ENCODE measurements around the gene CKS1B.

The CKS1B gene

DNA sequence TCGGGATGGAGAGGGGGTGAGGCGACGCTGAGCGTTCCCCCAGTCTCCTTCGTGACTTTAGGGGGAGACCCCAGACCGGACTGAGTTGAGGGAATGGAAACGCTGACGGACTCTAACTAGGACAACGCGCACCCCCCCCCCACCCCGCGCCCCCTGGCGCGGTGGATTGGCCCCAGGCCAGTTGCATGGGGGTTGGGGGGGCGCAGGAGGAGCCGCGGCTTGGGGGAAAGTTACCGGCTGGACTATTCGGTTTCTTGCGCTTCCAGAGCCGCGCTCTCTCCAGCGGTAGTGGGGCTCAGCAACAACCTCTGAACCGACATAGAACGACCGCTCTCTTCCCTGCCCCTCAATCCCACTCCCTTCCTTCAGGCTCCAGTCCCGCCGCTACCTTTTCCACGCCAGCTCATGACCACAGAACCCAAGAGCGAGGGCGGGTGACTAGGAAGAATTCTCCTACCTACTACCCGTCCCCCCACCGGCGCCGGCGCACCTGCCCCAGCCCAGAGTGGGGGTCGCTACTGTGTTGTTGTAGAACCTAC is 28.8 kb downstream of the CKS1B start:
- peak; percentile 28 for DNase-seq

DNA sequence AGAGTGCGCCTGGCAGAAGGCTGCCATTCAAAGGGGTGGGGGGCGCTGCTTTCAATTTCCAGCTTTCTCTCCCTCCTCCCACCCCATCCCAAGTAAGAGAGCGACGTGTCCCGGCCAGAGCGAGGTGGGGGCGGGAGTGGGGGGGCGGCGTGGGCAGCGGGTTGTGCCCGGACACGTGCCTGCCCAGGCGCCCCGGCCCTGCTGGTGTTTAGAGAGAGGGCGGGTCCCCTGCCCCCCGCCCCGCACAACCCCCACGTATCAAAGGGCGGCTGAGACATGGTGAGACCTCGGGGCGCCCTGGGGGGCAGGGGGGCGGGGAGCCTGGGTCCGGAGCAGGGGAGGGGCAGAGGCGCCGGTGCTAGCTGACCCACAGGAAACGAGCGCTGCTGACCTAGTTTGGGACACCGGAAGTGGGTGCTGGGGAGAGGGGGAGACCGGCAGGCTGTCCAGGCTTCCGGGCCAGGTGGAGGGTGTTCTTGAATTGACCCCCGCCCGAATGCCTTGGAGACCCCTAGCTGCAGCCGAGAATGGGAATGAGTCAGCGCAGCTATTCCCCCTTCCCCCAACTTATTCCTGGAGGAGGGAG is 29.4 kb downstream of the CKS1B start:
- DNase-seq: peak; percentile 50

DNA sequence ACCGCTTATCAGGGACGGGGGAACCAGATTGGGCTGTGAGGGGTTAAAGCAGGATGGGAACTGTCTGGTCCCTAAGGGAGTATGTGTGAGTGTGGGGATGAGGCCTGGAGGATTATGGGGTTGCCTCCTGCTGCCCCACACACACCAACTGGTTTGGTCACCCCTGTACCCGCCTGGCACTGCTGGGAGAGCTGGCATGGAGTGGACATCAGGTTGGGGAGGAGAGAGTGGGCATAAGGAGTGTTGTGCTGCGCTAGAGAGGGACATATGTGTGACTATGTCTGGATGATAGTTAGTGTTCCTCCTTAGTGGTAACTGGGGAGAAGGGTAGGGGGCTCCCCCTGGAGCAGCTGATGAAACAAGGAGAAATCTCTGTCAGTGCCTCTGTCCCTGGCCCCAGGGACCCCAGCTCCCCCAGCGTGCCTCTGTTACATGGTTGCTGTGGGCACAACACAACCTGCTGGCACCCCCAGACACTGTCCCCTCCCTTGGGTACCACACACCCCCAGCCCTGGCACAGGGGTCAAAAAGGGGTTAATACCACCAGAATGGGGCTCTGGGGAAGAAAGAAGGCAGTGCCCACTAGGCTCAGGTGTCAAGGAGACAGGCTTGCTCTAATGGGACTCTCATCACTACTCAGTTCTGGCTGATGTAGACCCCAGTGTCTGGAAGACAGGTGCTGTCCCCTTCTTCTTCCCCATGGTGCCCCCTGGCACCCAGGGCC is 30.0 kb downstream of the CKS1B start:
- no peak for DNase-seq

DNA sequence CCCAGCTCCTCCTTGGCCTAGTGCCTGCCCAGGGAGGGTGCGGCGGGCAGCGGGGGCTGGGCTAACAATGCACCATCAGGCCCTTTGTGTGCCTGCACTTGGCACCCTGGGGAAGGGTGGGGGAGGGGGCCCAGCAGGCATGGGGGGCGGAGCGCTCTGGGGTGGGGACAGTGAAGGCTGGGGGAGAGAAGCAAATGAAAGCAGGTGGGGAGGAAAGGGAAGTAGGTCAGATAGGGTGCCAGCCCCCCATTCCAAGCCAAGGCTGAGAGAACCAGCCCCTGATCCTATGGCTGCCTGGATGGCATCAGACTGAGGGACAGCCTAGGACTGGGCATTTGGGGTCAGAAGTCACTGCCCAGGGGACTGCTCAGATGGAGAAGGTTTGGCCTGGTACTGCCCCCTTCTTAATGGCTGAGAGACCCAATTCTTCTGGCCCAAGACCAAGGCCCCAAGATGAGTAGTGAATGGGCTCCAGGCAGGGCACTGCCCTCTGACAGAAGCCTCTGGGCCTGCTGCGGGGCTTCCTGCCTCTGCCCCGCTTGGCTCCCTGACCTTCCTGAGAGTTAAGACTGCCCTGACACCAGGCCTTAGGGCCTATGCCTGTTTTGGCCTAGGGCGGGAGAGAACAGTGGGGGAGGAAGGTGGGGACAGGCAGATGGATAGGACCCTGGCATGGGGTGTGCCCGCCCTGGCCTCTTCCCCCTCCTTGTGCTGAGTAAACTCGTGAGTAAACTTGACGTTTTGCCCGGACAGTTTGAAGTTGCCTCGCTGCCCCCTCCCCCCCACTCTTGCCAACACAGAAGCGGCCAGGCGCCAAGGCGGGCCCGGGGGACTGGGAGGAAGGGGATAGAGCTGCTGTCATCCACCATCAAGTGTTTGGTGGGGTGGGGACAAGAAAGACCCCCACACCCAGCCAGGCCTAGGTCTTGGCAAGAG is 30.9 kb downstream of the CKS1B start:
- DNase-seq: no peak

DNA sequence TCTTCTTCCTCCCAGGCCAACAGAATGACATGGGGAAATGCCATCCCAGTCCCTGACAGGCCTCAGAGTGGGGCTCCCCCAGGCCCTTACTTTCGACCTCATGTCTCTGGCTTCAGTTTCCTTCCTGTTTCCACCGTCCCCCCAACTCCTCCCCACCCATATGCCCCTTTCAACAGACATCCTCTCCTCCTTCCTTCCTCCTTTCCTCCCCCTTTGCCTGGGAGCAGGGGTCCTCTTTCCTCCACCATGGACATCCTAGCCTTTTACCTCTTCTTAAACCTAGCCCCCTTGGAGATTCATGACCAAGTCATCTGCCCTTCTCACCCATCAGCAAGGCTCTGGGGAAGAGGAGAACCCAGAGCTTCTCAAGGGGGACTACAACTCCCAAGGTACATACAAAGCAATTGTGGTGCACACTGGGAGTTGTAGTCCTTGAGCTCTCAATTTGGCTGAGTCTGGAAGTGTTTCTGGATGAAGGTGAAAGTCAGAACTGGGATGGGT is 32.2 kb downstream of the CKS1B start:
- peak; percentile 23 for DNase-seq

DNA sequence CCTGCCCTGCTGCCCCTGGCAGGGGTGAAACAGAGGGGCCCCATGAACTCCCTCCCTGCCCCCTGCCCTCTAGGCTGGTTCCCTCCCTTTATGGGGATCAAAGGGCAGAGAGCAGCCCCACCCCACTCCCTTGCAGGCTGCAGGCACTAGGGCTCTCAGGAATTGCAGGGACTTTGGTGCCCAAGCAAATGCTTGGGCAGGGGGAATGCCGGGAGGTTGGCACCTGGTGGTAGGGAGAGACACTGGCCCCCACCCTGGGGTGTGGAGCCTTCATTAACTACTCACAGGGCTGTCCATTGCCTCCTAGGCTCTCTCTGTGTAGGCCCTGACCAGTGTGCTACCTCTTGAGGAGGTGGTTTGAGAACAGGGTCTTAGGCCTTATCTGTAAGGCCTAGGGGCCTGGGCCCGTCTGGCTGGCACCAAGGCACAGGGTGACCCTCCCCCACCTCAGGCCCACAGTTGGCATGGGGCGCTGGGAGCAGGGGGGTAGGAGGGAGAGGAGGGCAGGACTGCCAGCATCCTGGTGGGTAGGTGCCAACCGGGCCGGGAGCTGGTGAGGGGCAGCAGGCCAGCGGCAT is 32.9 kb downstream of the CKS1B start:
- no peak for DNase-seq

DNA sequence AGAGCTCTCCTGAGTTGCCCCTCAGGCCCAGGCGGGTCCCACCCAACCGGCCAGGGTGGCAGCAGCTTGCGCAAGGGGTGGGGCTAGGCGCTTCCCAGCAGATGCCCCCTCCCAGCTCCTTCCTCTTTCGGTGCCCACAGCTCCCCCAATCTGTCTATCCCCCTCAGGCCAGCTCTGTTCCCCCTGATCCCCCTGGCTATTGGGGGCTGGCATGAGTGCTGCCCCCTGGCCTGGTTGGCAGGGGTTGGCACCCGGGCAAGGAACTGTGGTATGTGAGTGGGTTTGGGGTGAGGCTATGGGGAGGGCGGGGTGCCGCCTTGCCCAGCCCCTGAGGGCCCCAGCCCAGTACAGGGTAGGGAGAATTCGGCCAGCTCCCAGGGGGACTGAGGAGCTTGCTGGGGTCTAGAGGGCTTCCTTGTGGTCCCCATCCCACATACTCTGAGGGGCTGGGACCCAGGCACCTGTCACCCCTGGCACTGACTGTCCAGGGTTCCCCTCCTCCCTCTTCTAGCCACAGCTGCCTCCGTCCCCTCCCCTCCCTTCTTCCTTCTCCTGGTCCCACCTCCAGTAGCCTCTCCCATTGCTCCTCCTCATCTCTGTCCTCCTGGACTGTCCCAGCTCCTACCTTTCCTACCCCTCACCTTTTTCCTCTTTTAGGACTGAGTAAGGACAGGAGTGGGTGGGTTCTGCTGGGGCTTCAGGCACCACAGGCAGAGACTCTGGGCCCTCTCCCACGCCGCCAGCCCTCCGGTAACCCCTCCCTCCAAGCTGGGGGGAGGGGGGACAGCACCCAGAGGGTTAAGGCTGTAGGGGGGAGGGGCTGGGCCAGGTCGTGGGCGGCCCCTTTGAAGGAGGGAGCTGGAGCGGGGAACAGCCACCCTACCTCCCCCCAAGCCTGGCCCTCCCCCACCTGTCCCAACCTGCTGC is 33.8 kb downstream of the CKS1B start:
- no peak for DNase-seq

DNA sequence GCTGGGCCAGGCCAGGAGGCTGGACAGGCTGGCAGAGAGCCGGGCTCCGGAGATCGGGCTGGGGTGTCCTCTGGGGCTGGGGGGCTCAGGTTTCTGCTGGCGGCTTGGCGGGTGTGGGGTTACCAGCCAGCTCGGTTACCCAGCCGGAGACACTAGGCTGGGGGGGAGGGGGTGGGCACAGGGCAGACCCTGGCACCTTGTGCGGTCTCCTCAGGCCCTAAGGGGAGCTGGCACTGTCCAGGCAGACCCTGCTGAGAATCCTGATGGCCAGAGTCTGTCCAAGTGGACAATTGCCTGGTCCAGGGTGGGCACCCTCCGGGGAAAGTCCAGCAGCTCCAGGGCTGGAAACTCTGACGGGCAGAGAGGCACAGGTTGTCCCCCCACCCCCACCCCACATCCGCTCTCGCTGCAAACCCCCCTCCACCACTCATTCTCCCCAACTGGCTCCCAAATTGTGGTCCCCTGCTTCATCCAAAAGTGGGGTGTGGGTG is 34.8 kb downstream of the CKS1B start:
- no peak for DNase-seq

DNA sequence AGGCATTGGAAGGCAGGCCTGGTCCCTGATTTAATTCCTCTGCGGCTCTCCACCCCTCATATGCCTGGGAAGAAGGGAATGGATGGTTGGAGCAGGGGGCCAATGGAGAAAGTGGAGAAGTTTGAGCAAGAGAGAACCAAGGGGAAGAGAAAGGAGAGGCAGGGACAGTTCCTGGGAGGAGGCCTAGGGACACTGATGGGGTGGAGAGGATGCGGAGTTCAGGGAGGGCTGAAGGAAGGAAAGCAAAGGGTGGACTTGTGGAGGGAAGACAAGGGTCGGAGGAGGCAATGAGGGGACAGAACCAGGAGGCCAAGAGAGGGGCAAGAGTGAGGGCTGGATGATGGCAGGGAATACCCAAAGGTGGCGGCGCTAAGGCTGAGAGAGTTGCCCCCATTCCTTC is 35.3 kb downstream of the CKS1B start:
- no peak for DNase-seq

DNA sequence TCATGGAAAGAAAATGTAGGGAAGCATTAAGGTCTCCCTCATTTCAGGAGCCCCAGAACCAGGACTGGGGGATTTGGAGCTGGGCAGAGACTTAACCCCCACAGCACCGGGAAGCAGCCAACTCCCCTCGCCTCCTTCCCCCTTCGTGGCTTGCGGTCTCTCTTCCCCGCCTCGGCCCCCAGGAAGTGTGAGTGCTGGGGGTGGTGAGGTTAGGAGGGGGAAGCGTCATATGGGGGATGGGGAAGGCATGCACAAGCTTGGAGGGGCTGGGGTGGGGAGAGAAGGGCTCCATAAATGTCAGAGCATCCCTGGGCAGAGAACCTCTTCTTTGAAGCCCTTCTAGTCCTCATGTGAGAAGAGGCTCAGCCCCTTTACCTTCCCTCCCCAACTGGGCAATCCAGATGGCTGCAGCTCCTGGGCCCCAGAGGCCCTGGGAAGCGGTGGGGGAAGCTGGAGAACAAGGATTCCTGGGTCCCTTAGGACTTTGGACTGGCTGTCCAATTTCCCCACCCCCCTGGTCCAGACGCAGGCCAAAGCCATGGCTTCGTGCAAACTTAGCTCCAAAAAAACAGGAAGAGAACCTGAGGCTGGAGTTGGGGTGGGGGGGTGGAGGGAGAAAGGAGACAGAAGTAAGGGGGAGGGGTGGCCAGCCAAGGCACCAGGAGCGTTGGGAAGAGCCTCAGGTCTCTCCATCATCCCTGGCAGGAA is 35.9 kb downstream of the CKS1B start:
- no peak for DNase-seq

DNA sequence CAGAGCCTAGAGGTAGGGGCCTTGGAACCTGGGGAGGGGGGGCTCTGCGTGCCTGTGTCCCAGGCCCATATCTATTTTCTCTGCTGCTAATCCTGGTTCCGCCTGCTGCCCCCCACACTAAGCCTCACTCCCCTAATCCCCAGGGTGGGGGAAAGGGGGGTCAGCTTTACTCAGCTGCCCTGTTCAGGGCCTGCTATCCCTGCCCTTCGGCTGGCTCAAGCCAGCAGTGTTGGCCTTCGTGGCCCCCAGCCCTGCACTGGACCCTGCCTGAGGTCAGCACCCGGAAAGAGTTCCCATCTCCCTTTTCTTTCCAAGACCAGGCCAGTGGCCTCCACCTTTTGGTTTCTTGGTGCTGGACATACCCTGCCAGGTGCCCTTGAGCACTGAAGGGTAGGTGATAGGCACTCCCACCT is 36.5 kb downstream of the CKS1B start:
- DNase-seq: no peak

DNA sequence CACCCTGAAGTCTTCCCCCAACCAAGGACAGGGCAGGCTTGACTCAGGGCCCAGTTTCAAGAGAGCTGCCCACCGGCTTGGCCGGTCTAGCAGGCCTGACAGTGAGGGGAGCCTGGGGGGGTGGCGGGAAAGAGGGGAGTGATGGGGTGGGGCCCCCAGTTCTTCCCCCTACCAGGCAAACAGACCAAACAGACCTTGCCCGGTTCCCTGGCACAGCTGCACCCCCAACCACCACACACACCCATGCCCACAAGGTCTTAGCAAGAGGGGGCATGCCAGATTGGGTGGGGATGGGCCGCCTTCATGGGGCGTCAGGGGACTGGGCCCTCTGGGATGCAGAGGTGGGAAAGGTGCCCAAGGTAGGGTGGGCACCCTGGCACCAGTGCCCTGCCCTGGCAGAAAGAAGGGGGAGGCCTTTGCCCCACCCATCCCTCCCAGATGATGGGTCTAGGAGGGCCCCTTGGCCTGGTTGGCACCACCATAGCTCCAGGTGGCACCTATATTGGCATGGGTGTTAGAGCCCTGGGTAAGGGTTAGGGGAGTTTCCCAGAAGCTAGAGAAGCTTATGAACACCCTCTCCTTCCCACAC is 37.0 kb downstream of the CKS1B start:
- no peak for DNase-seq

DNA sequence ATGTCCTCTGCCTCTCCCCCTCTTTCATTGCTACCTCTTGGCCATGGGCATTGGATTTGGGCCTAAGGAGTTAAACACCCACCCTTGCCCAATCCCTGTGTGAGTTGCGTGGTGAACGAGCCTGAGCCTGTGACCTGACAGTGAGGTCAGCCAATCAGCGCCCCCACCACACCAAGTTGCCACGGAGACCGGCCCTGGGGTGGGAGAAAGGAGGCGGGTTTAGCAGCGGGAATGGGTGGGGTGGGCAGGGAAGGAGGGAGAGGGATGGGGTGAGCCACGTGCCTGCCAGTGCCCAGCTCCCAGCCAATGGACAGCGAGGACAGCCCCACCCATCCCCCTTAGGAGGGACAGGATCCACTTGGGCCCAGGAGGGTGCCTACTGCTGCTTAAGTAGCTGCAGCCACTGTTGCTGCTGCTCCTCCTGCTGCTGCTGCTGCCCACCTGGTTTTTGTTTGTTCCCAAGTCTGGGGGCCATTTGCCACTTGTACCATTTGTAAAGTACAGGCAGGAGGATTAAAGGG is 37.6 kb downstream of the CKS1B start:
- DNase-seq: no peak

DNA sequence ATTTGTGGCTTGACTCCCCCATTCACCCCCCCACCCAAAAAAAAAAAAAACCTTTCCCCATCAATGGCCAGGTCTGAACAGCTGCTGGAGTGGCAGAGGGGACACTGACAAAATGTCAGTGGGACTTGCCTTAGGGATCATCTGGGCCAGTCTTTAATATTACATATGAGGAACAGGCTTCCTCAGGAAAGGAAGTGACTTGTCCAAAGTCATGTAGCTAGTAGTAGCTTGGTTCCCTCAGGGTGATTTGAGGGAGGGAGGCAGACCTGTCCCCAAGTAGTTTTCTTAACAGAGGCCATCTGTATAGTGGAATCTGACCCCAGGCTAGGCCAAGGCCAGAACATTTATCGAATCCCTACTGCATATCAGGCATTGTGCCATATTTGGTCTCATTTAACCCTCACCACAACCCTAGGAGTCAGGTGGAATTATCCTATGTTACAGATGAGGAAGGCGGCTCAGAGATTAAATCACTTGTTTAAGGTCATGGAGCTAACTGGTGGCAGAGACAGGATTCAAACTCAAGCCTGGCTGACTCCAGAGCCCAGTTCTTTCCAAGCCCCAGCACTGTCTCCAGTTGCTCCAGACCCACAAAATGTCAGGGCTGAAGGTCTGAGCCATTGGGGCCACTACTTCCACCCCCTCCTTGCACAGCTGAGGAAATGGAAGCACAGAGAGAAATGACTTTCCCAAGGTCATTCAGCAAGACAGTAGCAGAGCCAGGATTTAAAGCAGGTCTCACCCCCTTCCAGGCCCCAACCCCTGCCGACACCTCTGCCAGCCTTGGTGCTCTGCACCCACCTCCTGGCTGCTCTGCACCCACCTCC is 38.5 kb downstream of the CKS1B start:
- DNase-seq: no peak

DNA sequence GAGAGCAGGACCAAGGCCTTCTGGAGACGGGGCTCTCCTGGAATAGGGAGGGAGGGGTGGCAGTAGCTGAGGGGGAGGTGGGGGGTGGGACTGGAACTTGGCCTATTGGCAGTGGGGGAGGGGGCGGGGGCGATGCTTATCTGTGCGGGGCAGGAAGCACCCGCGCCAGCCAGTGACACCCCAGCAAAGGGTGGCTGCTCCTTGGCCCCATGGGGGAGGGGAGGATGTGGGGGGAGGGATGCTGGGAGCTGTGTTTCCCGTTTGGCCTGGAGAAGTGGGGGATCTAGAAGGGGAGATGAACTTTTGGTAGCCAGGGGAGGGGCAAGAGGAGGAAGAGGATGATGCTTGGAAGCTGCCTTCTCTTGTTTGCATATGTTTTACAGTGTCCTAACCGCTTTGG is 39.2 kb downstream of the CKS1B start:
- DNase-seq: no peak

DNA sequence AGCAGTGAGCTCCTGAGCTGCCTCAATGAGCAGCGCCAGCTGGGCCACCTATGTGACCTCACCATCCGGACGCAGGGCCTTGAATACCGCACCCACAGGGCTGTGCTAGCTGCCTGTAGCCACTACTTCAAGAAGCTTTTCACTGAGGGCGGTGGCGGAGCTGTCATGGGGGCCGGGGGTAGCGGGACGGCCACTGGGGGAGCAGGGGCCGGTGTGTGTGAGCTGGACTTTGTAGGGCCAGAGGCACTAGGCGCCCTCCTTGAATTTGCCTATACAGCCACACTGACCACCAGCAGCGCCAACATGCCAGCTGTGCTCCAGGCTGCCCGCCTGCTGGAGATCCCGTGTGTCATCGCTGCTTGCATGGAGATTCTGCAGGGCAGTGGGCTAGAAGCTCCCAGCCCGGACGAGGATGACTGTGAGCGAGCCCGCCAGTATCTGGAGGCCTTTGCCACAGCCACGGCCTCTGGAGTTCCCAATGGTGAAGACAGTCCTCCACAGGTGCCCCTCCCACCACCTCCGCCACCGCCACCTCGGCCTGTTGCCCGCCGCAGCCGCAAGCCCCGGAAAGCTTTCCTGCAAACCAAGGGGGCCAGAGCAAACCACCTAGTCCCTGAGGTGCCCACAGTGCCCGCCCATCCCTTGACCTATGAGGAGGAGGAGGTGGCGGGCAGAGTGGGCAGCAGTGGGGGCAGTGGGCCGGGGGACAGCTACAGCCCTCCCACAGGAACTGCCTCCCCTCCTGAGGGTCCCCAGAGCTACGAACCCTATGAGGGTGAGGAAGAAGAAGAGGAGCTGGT is 40.4 kb downstream of the CKS1B start:
- no peak for DNase-seq

DNA sequence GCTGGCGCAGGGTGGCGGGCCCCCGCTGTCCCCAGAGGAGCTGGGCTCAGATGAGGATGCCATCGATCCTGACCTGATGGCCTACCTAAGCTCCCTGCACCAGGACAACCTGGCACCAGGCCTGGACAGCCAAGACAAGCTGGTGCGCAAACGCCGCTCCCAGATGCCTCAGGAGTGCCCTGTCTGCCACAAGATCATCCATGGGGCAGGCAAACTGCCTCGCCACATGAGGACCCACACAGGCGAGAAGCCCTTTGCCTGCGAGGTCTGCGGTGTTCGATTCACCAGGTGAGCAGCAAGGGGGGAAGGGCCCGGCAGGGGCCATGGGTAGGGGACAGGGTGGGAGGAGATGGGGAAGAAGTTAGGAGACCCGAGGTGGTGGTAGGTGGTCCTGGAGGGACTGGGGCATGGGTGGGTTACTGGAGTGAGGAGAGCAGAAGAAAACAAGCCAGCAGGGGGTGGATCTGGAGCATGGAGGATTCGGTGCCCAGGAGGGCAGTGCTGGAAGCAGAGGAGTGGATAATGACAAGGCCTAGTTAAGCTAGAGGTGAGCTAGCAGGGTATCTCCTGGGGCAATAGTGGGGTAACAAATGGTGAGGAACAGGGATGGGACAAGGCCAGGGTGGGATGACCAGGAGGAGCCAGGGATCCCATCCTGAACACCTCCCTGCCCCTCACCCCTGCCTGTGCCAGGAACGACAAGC is 41.2 kb downstream of the CKS1B start:
- no peak for DNase-seq

All from HCEC 1CT (cell line).